Measurements from ENCODE around the gene BPIFB1. TPM values are rescaled to one million over a fixed set of nuclear protein-coding genes. Genes with fewer than 3 reads are reported as not detected.

Gene BPIFB1
- total and polyA plus RNA-seq, 2 of the 13 experiments (the other 11 are each of a cell fraction or from before 2014, with no cell fraction given): 0.82 to 4.4 TPM

GRCh38 chr20:33291830-33292355 is 8.9 kb downstream of the BPIFB1 start (continued):
- no peak for TF ChIP-seq ZBTB4 (CRISPR knock-in tag; IDR thresholded peaks at IDR 0.05; ENCODE audit: borderline replicate concordance)
- TF ChIP-seq ZNF275 (CRISPR knock-in tag; IDR thresholded peaks at IDR 0.05; ENCODE audit: borderline replicate concordance): no peak
- no peak for TF ChIP-seq ZMYM3 (CRISPR knock-in tag; IDR thresholded peaks at IDR 0.05)
- TF ChIP-seq SUZ12 (IDR thresholded peaks at IDR 0.05; ENCODE audit: low read depth, low read length): no peak
- no peak for TF ChIP-seq ATF4 (CRISPR knock-in tag; IDR thresholded peaks at IDR 0.05)
- no peak for TF ChIP-seq TCF12 (IDR thresholded peaks at IDR 0.05)
- no peak for TF ChIP-seq TCF12 (CRISPR knock-in tag; IDR thresholded peaks at IDR 0.05)
- TF ChIP-seq CEBPG (CRISPR knock-in tag; IDR thresholded peaks at IDR 0.05): no peak
- TF ChIP-seq FOXA1 (IDR thresholded peaks at IDR 0.05): no peak
- TF ChIP-seq FOXA1 (CRISPR knock-in tag; IDR thresholded peaks at IDR 0.05): no peak
- TF ChIP-seq ERF (CRISPR knock-in tag; IDR thresholded peaks at IDR 0.05): peak; percentile 70; the same call in 1 of the 2 replicates
- TF ChIP-seq ARNTL (CRISPR knock-in tag; IDR thresholded peaks at IDR 0.05): peak; percentile 57; the same call in 1 of the 2 replicates
- no peak for TF ChIP-seq ZNF652 (CRISPR knock-in tag; IDR thresholded peaks at IDR 0.05; ENCODE audit: borderline replicate concordance, low read depth)
- TF ChIP-seq ZNF879 (CRISPR knock-in tag; IDR thresholded peaks at IDR 0.05): no peak
- TF ChIP-seq MIER2 (CRISPR knock-in tag; IDR thresholded peaks at IDR 0.05): peak; percentile 77
- no peak for TF ChIP-seq ZNF563 (CRISPR knock-in tag; IDR thresholded peaks at IDR 0.05)
- no peak for TF ChIP-seq RFXANK (CRISPR knock-in tag; IDR thresholded peaks at IDR 0.05)
- no peak for TF ChIP-seq ZBTB37 (CRISPR knock-in tag; IDR thresholded peaks at IDR 0.05)
- TF ChIP-seq BRCA1 (CRISPR knock-in tag; IDR thresholded peaks at IDR 0.05): no peak
- TF ChIP-seq ZHX1 (CRISPR knock-in tag; IDR thresholded peaks at IDR 0.05; ENCODE audit: low read depth): no peak
- no peak for TF ChIP-seq GLI4 (CRISPR knock-in tag; IDR thresholded peaks at IDR 0.05; ENCODE audit: borderline replicate concordance)

Data from HepG2 (cell line).